SK-N-SH treated with all-trans-retinoic acid at 6 μM for 48 hours (cell line): ENCODE data around the gene LRP8.

Source experiments
- ATAC-seq: fragments of 200-7000 bp; cut with Tn5 transposase; 3 replicates; pipeline ENCODE4 v1.9.1; 2020; ENCODE audit warnings: mild to moderate bottlenecking, moderate library complexity
- ARNTL ChIP-seq: fragments of 450-650 bp; formaldehyde crosslinking; IDR thresholded peaks from 2 replicates; pipeline ENCODE4 v1.5.0; 2020; ENCODE audit warnings: low read depth, mild to moderate bottlenecking, moderate library complexity, borderline replicate concordance
- BACH2 ChIP-seq: fragments of 250-450 bp; sonication (Bioruptor Pico); IDR thresholded peaks from 2 replicates; pipeline ENCODE4 v1.9.0; 2021; ENCODE audit warnings: mild to moderate bottlenecking, borderline replicate concordance
- ESRRG ChIP-seq: fragments of 250-450 bp; sonication (Bioruptor Pico); IDR thresholded peaks from 2 replicates; pipeline ENCODE4 v1.6.1; 2021; ENCODE audit warnings: mild to moderate bottlenecking
- GLIS3 ChIP-seq: fragments of 250-450 bp; sonication (Bioruptor Pico); IDR thresholded peaks from 2 replicates; pipeline ENCODE4 v1.5.0; 2020; ENCODE audit warnings: mild to moderate bottlenecking, moderate library complexity
- ISL1 ChIP-seq: fragments of 250-450 bp; sonication (Bioruptor Pico); IDR thresholded peaks from 2 replicates; pipeline ENCODE4 v2.1.2; 2022; ENCODE audit warnings: mild to moderate bottlenecking, moderate library complexity
- OSR1 ChIP-seq: fragments of 250-450 bp; sonication (Bioruptor Pico); IDR thresholded peaks from 2 replicates; pipeline ENCODE4 v1.8.0; 2022; ENCODE audit warnings: moderate library complexity, mild to moderate bottlenecking, inconsistent platforms
- PPARA ChIP-seq: fragments of 250-450 bp; sonication (Bioruptor Pico); IDR thresholded peaks from 2 replicates; pipeline ENCODE4 v1.5.0; 2020; ENCODE audit warnings: mild to moderate bottlenecking, borderline replicate concordance
- RARB ChIP-seq: fragments of 250-450 bp; sonication (Bioruptor Pico); IDR thresholded peaks from 2 replicates; pipeline ENCODE4 v1.8.0; 2021; ENCODE audit warnings: mild to moderate bottlenecking, moderate library complexity
- SNAI2 ChIP-seq: fragments of 250-450 bp; sonication (Bioruptor Pico); IDR thresholded peaks from 2 replicates; pipeline ENCODE4 v1.5.0; 2020; ENCODE audit warnings: mild to moderate bottlenecking, moderate library complexity
- TCF4 ChIP-seq: fragments of 250-450 bp; sonication (Bioruptor Pico); IDR thresholded peaks from 2 replicates; pipeline ENCODE4 v1.8.0; 2021; ENCODE audit warnings: mild to moderate bottlenecking, moderate library complexity, borderline replicate concordance
- TOX ChIP-seq: fragments of 250-450 bp; sonication (Bioruptor Pico); IDR thresholded peaks from 2 replicates; pipeline ENCODE4 v1.8.0; 2021; ENCODE audit warnings: mild to moderate bottlenecking, moderate library complexity, borderline replicate concordance
- ZFP3 ChIP-seq: fragments of 250-450 bp; sonication (Bioruptor Pico); IDR thresholded peaks from 2 replicates; pipeline ENCODE4 v1.5.0; 2020; ENCODE audit warnings: mild to moderate bottlenecking, moderate library complexity
- ZFP30 ChIP-seq: fragments of 450-650 bp; formaldehyde crosslinking; IDR thresholded peaks from 2 replicates; pipeline ENCODE4 v1.5.0; 2022; ENCODE audit warnings: mild to moderate bottlenecking, moderate library complexity
- ZNF565 ChIP-seq: fragments of 450-650 bp; formaldehyde crosslinking; conservative IDR thresholded peaks from 2 replicates; pipeline ENCODE4 v1.5.0; 2020; ENCODE audit warnings: low read depth, mild to moderate bottlenecking, moderate library complexity
- TF ChIP-seq, protein P1 (sequence below): fragments of 250-450 bp; sonication (Bioruptor Pico); IDR thresholded peaks from 2 replicates; pipeline ENCODE4 v1.8.0; 2021; ENCODE audit warnings: low read depth, mild to moderate bottlenecking, moderate library complexity, borderline replicate concordance
- TF ChIP-seq, protein P2 (sequence below): fragments of 250-450 bp; sonication (Bioruptor Pico); IDR thresholded peaks from 2 replicates; pipeline ENCODE4 v1.5.1; 2020; ENCODE audit warnings: low read depth, mild to moderate bottlenecking, moderate library complexity
- TF ChIP-seq, protein P3 (sequence below): fragments of 250-450 bp; sonication (Bioruptor Pico); IDR thresholded peaks from 2 replicates; pipeline ENCODE4 v1.5.1; 2021; ENCODE audit warnings: mild to moderate bottlenecking, moderate library complexity

LRP8 gene

DNA sequence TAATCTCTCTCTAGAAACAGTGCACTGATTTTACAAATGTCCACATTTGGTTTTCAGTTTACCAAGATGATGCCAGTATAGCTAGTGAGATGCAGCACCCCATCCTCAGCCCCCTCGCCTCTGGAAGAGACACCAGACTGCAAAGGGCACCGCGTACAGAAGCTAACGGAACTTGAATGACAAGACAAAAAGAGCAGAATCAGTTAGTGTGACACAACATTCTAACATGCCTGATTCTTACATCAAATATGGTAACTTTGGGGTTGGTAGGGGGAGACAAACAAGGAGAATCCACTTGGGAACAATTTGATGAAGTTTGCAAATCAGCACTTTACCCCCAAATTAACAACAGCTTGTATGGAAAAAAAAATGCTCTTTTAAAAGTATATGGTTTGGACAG, 85.5 kb downstream of the LRP8 start:
- ATAC-seq = no peak
- TF ChIP-seq, protein P1, sequence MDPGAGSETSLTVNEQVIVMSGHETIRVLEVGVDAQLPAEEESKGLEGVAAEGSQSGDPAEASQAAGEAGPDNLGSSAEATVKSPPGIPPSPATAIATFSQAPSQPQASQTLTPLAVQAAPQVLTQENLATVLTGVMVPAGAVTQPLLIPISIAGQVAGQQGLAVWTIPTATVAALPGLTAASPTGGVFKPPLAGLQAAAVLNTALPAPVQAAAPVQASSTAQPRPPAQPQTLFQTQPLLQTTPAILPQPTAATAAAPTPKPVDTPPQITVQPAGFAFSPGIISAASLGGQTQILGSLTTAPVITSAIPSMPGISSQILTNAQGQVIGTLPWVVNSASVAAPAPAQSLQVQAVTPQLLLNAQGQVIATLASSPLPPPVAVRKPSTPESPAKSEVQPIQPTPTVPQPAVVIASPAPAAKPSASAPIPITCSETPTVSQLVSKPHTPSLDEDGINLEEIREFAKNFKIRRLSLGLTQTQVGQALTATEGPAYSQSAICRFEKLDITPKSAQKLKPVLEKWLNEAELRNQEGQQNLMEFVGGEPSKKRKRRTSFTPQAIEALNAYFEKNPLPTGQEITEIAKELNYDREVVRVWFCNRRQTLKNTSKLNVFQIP (CRISPR knock-in tag) = no peak
- TF ChIP-seq ISL1 (CRISPR knock-in tag) = no peak

DNA sequence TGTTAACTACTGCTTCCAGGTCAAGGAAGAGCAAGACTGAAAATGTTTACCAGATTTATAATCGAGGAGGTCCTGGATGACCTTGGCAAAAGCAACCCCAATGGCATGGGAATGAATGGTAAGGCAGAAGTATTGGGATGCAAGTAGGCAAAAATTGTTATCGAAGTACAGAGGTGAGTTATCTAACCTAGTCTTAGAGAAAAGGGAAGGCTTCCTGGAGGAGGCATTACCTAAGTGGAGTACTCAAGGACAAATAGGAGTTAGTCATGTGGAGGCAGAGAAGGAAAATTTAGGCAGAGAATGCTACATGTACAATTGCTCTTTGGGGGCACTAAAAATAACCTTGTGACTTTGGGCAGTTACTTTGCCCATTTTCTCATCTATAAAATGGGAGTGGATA, 86.0 kb downstream of the LRP8 start:
- TF ChIP-seq, protein P2, sequence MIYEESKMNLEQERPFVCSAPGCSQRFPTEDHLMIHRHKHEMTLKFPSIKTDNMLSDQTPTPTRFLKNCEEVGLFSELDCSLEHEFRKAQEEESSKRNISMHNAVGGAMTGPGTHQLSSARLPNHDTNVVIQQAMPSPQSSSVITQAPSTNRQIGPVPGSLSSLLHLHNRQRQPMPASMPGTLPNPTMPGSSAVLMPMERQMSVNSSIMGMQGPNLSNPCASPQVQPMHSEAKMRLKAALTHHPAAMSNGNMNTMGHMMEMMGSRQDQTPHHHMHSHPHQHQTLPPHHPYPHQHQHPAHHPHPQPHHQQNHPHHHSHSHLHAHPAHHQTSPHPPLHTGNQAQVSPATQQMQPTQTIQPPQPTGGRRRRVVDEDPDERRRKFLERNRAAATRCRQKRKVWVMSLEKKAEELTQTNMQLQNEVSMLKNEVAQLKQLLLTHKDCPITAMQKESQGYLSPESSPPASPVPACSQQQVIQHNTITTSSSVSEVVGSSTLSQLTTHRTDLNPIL (CRISPR knock-in tag) = no peak
- no peak for TF ChIP-seq SNAI2 (CRISPR knock-in tag)
- TF ChIP-seq BACH2 (CRISPR knock-in tag) = no peak
- no peak for TF ChIP-seq GLIS3 (CRISPR knock-in tag)

DNA sequence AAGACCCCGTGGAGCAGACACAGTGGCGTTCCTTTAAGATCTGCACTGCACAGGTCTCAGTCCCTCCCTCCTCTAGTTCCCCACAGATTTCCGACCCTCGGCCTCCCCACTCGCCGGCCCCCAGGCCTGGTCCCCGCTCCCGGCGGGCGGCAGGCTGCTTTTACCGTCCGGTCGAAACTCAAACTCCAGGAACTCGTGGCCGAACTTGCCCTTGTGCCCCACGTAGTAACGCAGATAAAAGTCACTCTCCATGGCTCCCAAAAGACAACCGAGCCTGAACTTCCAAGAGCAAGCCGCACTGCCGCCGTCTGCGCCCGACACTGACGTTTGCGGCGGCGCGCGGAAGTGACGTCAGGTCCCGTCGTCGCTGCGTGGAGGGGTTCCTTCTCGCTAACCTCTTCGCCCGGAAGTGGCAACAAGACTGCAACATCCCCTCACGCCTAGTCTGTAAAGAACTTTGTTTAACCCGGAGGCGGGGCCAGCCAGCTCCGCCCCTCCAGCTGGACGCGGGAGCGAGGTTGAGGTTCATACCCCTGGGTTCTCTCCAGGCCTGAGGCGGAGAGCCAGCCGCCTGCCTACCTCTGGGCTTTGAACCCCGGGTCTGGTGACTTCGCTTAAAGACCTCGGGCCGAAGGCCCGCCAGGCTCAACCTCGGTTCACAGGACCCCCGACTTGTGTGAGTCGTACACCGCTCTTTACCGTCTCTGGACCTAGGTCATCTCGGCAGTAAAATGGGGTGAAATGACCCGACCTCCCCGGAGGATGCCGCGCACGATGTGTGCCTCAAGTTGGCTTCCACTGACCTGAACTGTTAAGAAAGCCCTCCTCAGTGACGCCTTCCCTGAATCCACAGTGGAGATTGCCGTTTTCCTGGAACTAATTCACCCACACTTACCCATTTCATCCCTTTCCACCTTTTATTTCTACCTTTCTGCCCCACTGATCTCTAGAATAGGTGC, 89.4 kb downstream of the LRP8 start, which contains the start of gene MAGOH:
MAGOH (minus strand) TSS at position 322 of the 959 bp plus-strand sequence; CDS start at position 252, 70 bp downstream.
- 0 out of 2 replicates have a peak, but pooled peaks have one; percentile 35 for TF ChIP-seq ZFP3 (CRISPR knock-in tag)
- TF ChIP-seq ESRRG (CRISPR knock-in tag) = no peak
- TF ChIP-seq PPARA = no peak
- no peak for TF ChIP-seq TCF4
- no peak for TF ChIP-seq ZFP30 (CRISPR knock-in tag)
- TF ChIP-seq, protein P3, sequence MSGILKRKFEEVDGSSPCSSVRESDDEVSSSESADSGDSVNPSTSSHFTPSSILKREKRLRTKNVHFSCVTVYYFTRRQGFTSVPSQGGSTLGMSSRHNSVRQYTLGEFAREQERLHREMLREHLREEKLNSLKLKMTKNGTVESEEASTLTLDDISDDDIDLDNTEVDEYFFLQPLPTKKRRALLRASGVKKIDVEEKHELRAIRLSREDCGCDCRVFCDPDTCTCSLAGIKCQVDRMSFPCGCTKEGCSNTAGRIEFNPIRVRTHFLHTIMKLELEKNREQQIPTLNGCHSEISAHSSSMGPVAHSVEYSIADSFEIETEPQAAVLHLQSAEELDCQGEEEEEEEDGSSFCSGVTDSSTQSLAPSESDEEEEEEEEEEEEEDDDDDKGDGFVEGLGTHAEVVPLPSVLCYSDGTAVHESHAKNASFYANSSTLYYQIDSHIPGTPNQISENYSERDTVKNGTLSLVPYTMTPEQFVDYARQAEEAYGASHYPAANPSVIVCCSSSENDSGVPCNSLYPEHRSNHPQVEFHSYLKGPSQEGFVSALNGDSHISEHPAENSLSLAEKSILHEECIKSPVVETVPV (CRISPR knock-in tag) = no peak
- no peak for TF ChIP-seq SNAI2 (CRISPR knock-in tag)
- TF ChIP-seq ARNTL = no peak
- peak; percentile 98 for ATAC-seq

More for the DNA sequence above, 86.0 kb downstream of the LRP8 start:
- no peak for ATAC-seq

DNA sequence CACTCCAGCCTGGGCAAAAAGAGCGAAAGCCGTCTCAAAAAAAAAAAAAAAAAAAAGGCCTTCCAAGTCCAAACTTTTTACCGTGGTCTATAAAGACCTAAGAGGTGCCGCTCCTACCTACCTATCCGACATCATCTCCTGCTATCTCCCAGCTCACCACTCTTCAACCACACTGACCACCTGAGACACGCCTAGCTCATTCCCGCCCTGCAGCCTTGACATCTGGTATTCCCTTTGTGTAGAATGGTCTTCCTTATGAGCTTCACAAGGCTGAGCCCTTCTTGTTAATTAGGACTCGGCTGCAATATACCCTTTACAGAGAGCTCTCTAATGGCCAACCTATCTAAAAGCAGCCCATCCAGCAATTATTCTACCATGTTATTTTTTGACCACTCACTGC, 90.2 kb downstream of the LRP8 start:
- TF ChIP-seq OSR1 (CRISPR knock-in tag) (no peak), ISL1 (CRISPR knock-in tag) (no peak), PPARA (no peak), RARB (CRISPR knock-in tag) (no peak), TOX (CRISPR knock-in tag) (no peak), SNAI2 (CRISPR knock-in tag) (no peak), TCF4 (no peak), GLIS3 (CRISPR knock-in tag) (no peak), ZNF565 (CRISPR knock-in tag) (no peak), ESRRG (CRISPR knock-in tag) (no peak)
- TF ChIP-seq, protein P2 (CRISPR knock-in tag) = no peak
- TF ChIP-seq, protein P1 (CRISPR knock-in tag) = no peak
- TF ChIP-seq, protein P3 (CRISPR knock-in tag) = no peak
- TF ChIP-seq, all 23 proteins: peak for 0
- no peak for ATAC-seq
